GM18858 (cell line): ENCODE measurements around the gene CALN1.
"Not testable (repeated sequence)": the region's sequence is repeated elsewhere in the genome, so short reads cannot be mapped to it uniquely, and the experiment has no call there.

Experiments
- ATAC-seq: cut with Tn5 transposase; IDR thresholded peaks from one replicate; pipeline ENCODE4 v1.9.1; 2021; ENCODE audit not compliant: unreplicated experiment

Gene CALN1

GRCh38 chr7:71885487-71885886 lies 526.7 kb downstream of the CALN1 start:
- ATAC-seq = no peak

GRCh38 chr7:71883415-71883814 lies 528.7 kb downstream of the CALN1 start:
- ATAC-seq = no peak

GRCh38 chr7:71871446-71871845 lies 540.7 kb downstream of the CALN1 start:
- ATAC-seq = no peak

GRCh38 chr7:71870812-71871211 lies 541.3 kb downstream of the CALN1 start:
- no peak for ATAC-seq

- no peak for ATAC-seq
Measured at GRCh38 chr7:71868797-71869196, 543.3 kb downstream of the CALN1 start.

GRCh38 chr7:71867626-71868025 lies 544.5 kb downstream of the CALN1 start:
- no peak for ATAC-seq

GRCh38 chr7:71865172-71865571 lies 547.0 kb downstream of the CALN1 start:
- ATAC-seq = no peak

GRCh38 chr7:71864130-71864529 lies 548.0 kb downstream of the CALN1 start:
- ATAC-seq = no peak

- ATAC-seq = no peak
Measured at GRCh38 chr7:71860572-71860971, 551.6 kb downstream of the CALN1 start.

GRCh38 chr7:71857338-71857737 lies 554.8 kb downstream of the CALN1 start:
- no peak for ATAC-seq

- ATAC-seq = no peak
Measured at GRCh38 chr7:71854546-71855397, 557.4 kb downstream of the CALN1 start.

GRCh38 chr7:71851776-71852498 lies 560.2 kb downstream of the CALN1 start:
- ATAC-seq = no peak

- ATAC-seq = no peak
Measured at GRCh38 chr7:71846160-71846559, 566.0 kb downstream of the CALN1 start.

- no peak for ATAC-seq
Measured at GRCh38 chr7:71843676-71844075, 568.5 kb downstream of the CALN1 start.

GRCh38 chr7:71842786-71843185 lies 569.4 kb downstream of the CALN1 start:
- no peak for ATAC-seq

- no peak for ATAC-seq
Measured at GRCh38 chr7:71842381-71842780, 569.8 kb downstream of the CALN1 start.

GRCh38 chr7:71835056-71835455 lies 577.1 kb downstream of the CALN1 start:
- ATAC-seq = no peak

GRCh38 chr7:71829515-71829914 lies 582.6 kb downstream of the CALN1 start:
- ATAC-seq = no peak

- no peak for ATAC-seq
Measured at GRCh38 chr7:71828361-71828760, 583.8 kb downstream of the CALN1 start.

- no peak for ATAC-seq
Measured at GRCh38 chr7:71826141-71826540, 586.0 kb downstream of the CALN1 start.

- ATAC-seq = no peak
Measured at GRCh38 chr7:71824006-71824760, 588.0 kb downstream of the CALN1 start.

- ATAC-seq = not testable (repeated sequence)
Measured at GRCh38 chr7:71822406-71822805, 589.7 kb downstream of the CALN1 start.
